Nephron progenitor cell (in vitro differentiated cells): ENCODE measurements around the gene TAF3.

Experiments
- DNase-seq: peaks from one replicate; pipeline ENCODE4 v3.0.0; 2021
- H3K27ac Mint-ChIP-seq: 2 replicates; pipeline ENCODE4 v1.8.0; 2021; ENCODE audit warnings: mild to moderate bottlenecking, moderate library complexity, mixed read lengths
- H3K27me3 Mint-ChIP-seq: 2 replicates; pipeline ENCODE4 v1.8.0; 2021; ENCODE audit warnings: mild to moderate bottlenecking, low read depth, mixed read lengths; ENCODE audit not compliant: poor library complexity
- H3K36me3 Mint-ChIP-seq: 2 replicates; pipeline ENCODE4 v1.8.0; 2021; ENCODE audit warnings: low read depth, mixed read lengths
- H3K4me1 Mint-ChIP-seq: 2 replicates; pipeline ENCODE4 v1.8.0; 2021; ENCODE audit warnings: mixed read lengths
- H3K4me3 Mint-ChIP-seq: 2 replicates; pipeline ENCODE4 v1.8.0; 2021; ENCODE audit warnings: mild to moderate bottlenecking, moderate library complexity, mixed read lengths
- H3K9me3 Mint-ChIP-seq: 2 replicates; pipeline ENCODE4 v1.8.0; 2021; ENCODE audit warnings: mild to moderate bottlenecking, moderate library complexity, mixed read lengths
- CTCF ChIP-seq: fragments of 200-600 bp; sonication (generic); IDR thresholded peaks from 2 replicates; pipeline ENCODE4 v1.5.0; 2021; ENCODE audit warnings: antibody characterized with exemption

Gene TAF3

GRCh38 chr10:8056378-8056777 is 238.1 kb downstream of the TAF3 start:
- H3K27me3 Mint-ChIP-seq = peaks cover 95% of the 10 kb centered on the region
- no peaks in the 10 kb centered on the region for H3K9me3 Mint-ChIP-seq
- DNase-seq = no peak
- no peaks in the 10 kb centered on the region for H3K36me3 Mint-ChIP-seq
- no peak for TF ChIP-seq CTCF
- H3K27ac Mint-ChIP-seq = no peak overlapping the region
- peak overlapping the region; percentile 85 for H3K4me3 Mint-ChIP-seq
- peaks cover 82% of the 10 kb centered on the region for H3K4me1 Mint-ChIP-seq

- no peak for DNase-seq
- Mint-ChIP-seq H3K27me3 (peaks cover 90% of the 10 kb centered on the region), H3K9me3 (no peaks in the 10 kb centered on the region), H3K27ac (no peak overlapping the region), H3K36me3 (no peaks in the 10 kb centered on the region), H3K4me3 (peak overlapping the region; percentile 85), H3K4me1 (peaks cover 87% of the 10 kb centered on the region)
- TF ChIP-seq CTCF = no peak
Observed at GRCh38 chr10:8056871-8057331, 238.6 kb downstream of the TAF3 start.

DNA sequence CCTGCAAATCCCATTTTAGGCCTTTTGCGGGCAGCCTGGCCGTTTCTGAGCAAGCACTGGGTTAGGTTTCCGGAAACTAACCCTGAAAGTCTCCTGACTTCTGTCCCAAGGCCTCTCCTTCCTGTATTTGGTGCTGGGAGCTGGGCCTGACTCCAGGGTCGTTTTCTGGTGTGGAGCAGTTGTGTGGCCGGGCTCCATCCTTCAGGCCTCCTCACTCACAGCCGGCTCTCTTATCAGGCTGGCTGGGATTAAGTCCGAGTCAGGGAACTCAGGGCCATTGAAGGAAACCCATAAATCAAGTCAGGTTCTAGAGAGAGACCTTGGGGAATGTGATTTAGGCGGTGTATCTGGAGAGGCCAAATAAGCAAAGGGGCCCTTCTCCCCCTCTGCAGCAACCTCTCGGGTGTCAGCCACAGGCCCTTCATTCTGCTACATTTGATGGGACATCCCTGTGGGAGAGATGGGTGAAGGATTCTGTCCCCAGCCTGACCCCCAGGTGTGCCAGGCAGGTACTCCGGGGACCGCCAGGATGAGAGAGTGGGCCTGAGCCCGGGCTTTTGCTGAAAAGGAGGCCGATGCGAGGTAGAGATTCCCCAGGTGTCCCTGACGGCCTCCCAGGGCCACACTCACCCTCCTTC is 239.4 kb downstream of the TAF3 start:
- Mint-ChIP-seq H3K4me1 (peaks cover 87% of the 10 kb centered on the region), H3K27ac (no peak overlapping the region), H3K9me3 (no peaks in the 10 kb centered on the region), H3K36me3 (no peaks in the 10 kb centered on the region), H3K27me3 (peaks cover 87% of the 10 kb centered on the region), H3K4me3 (peak overlapping the region; percentile 85)
- DNase-seq = no peak
- TF ChIP-seq CTCF = no peak

DNA sequence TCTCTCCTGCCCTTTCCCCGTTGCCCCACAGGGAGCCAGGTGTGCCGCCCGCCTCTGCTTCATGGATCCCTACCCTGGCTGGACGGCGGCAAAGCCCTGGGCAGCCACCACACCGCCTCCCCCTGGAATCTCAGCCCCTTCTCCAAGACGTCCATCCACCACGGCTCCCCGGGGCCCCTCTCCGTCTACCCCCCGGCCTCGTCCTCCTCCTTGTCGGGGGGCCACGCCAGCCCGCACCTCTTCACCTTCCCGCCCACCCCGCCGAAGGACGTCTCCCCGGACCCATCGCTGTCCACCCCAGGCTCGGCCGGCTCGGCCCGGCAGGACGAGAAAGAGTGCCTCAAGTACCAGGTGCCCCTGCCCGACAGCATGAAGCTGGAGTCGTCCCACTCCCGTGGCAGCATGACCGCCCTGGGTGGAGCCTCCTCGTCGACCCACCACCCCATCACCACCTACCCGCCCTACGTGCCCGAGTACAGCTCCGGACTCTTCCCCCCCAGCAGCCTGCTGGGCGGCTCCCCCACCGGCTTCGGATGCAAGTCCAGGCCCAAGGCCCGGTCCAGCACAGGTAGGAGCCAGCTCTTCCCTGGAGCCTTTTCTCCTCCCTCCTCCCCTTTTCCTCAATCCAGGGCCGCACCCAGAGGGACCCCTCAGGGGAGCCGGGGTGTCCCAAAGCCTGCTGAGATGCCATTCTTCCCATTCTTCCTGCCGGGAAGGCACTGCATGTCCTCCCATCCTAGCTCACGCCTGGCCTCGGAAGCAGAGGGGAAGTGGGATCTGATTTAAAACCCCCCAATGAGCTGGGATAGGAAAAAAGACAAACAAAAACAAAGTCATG is 240.2 kb downstream of the TAF3 start:
- Mint-ChIP-seq H3K36me3 (no peaks in the 10 kb centered on the region), H3K4me1 (peaks cover 89% of the 10 kb centered on the region), H3K9me3 (no peaks in the 10 kb centered on the region), H3K27me3 (peaks cover 87% of the 10 kb centered on the region), H3K4me3 (peak overlapping the region; percentile 60), H3K27ac (no peak overlapping the region)
- TF ChIP-seq CTCF = no peak
- DNase-seq = no peak

GRCh38 chr10:8059191-8059936 is 241.1 kb downstream of the TAF3 start:
- Mint-ChIP-seq H3K4me3 (peak overlapping the region; percentile 70), H3K27ac (no peak overlapping the region), H3K27me3 (peaks cover 87% of the 10 kb centered on the region), H3K4me1 (peaks cover 89% of the 10 kb centered on the region), H3K9me3 (no peaks in the 10 kb centered on the region), H3K36me3 (peaks cover 4% of the 10 kb centered on the region)
- no peak for DNase-seq
- TF ChIP-seq CTCF = no peak
